Thyroid gland (tissue), 4 donors: Measurements from ENCODE around the gene CNTFR.

Experiments
- POLR2A ChIP-seq, 2 donors: fragments of 450-650 bp; IDR thresholded peaks; one replicate each; pipeline ENCODE4 v1.6.1; 2017; ENCODE audit warnings: antibody characterized with exemption in 2 of 2, mild to moderate bottlenecking in 2 of 2, moderate library complexity in 1 of 2
- TF ChIP-seq, protein P1 (sequence below), 6 experiments: fragments of 200-600 bp in 3 of 6; fragments of 450-650 bp in 3 of 6; sonication (generic) in 3 of 6; IDR thresholded peaks; one replicate each; pipeline ENCODE4 v1.5.1; 2016 to 2019; ENCODE audit warnings: antibody characterized with exemption in 6 of 6, mild to moderate bottlenecking in 2 of 6, inconsistent platforms in 1 of 6, moderate library complexity in 1 of 6

DNA sequence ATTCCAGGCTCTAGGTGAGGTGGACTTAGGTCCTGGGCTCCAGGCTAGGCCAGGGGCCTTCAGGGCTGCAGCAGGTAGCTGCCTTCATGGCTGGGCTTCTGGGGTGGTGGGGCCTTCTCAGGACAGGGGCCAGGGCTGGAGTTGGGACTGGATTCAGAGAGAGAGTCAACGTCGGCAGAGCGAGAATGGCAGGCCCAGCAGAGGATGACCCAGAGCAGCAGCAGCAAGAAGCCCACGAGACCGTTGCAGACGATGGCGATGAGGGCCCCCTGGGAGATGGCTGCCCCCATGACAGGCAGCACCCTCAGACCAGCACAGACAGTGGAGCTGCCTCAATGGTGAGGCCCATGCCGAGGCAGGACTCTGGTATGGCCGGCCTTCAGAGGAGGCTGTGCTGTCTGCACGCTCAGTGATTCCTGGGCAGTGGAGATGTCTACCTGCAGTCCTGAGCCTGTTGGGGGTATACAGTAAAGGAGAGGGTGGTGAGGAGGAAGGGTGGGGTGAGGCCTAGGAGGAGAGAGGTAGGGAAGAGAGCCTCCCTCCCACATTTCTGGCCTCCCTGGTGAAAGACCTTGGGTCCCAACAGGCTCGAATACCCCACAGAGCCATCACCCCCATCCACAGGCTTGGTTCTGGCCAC, 68.0 kb downstream of the CNTFR start:
- TF ChIP-seq, protein P1, sequence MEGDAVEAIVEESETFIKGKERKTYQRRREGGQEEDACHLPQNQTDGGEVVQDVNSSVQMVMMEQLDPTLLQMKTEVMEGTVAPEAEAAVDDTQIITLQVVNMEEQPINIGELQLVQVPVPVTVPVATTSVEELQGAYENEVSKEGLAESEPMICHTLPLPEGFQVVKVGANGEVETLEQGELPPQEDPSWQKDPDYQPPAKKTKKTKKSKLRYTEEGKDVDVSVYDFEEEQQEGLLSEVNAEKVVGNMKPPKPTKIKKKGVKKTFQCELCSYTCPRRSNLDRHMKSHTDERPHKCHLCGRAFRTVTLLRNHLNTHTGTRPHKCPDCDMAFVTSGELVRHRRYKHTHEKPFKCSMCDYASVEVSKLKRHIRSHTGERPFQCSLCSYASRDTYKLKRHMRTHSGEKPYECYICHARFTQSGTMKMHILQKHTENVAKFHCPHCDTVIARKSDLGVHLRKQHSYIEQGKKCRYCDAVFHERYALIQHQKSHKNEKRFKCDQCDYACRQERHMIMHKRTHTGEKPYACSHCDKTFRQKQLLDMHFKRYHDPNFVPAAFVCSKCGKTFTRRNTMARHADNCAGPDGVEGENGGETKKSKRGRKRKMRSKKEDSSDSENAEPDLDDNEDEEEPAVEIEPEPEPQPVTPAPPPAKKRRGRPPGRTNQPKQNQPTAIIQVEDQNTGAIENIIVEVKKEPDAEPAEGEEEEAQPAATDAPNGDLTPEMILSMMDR (IDR thresholded peaks at IDR 0.05): no peak
- no peak for TF ChIP-seq POLR2A (IDR thresholded peaks at IDR 0.05)
